Tibial nerve (tissue), 4 donors: Measurements from ENCODE around the gene BRICD5. TPM values are rescaled to one million over a fixed set of nuclear protein-coding genes. Genes with fewer than 3 reads are reported as not detected.

Experiments
- DNase-seq, 2 donors: peaks; one replicate each; pipeline ENCODE4 v3.0.0-alpha.2; 2019; ENCODE audit warnings: low spot score in 2 of 2
- H3K27ac ChIP-seq, 4 donors: fragments of 200-600 bp; sonication (generic) in 3 of 4; one replicate each; pipeline ENCODE4 v1.5.1; 2017 to 2019; ENCODE audit warnings: mild to moderate bottlenecking in 1 of 4
- H3K27me3 ChIP-seq, 2 donors: fragments of 200-600 bp; sonication (generic) in 1 of 2; one replicate each; pipeline versions ENCODE4 v1.5.1 to v1.6.0; 2017 to 2019
- H3K36me3 ChIP-seq, 3 donors: fragments of 200-600 bp; sonication (generic); one replicate each; pipeline ENCODE4 v1.5.1; 2018 to 2019
- H3K4me1 ChIP-seq, 4 donors: fragments of 200-600 bp; sonication (generic) in 3 of 4; one replicate each; pipeline ENCODE4 v1.5.1; 2017 to 2019
- H3K4me3 ChIP-seq, 4 donors: fragments of 200-600 bp; sonication (generic) in 3 of 4; one replicate each; pipeline ENCODE4 v1.5.1; 2017 to 2019; ENCODE audit warnings: mild to moderate bottlenecking in 1 of 4, moderate library complexity in 1 of 4
- H3K9me3 ChIP-seq, 4 donors: fragments of 200-600 bp; sonication (generic) in 3 of 4; one replicate each; pipeline ENCODE4 v1.5.1; 2017 to 2019
- EP300 ChIP-seq, 2 donors: sonication (generic); formaldehyde crosslinking; IDR thresholded peaks; one replicate each; pipeline ENCODE4 v1.6.1; 2017; ENCODE audit warnings: antibody characterized with exemption in 2 of 2, mild to moderate bottlenecking in 1 of 2
- POLR2A ChIP-seq, 2 donors: fragments of 450-650 bp; IDR thresholded peaks; one replicate each; pipeline ENCODE4 v1.6.1; 2017; ENCODE audit warnings: antibody characterized with exemption in 2 of 2, mild to moderate bottlenecking in 2 of 2, moderate library complexity in 2 of 2
- WGBS, 2 donors: methylation state at CpG; one replicate each; pipeline ENCODE4 v1.1.5; 2018; 5-methylcytosine and 5-hydroxymethylcytosine counted together
- total RNA-seq, 4 donors: library from RNA; depleted of rRNA; stranded (reverse); fragments of >200 nt; gene quantifications; one replicate each; pipeline ENCODE4 v1.1.0, GENCODE V29; 2016
- TF ChIP-seq, protein P1 (sequence below), 5 experiments: fragments of 200-600 bp in 3 of 5; fragments of 450-650 bp in 2 of 5; sonication (generic) in 3 of 5; IDR thresholded peaks; one replicate each; pipeline ENCODE4 v1.5.1; 2016 to 2019; ENCODE audit warnings: antibody characterized with exemption in 5 of 5, mild to moderate bottlenecking in 3 of 5, moderate library complexity in 2 of 5

BRICD5 gene
- total RNA-seq, 4 donors from 2014 or later, result 19.8 to 203 (median 24.4) TPM

GRCh38 chr16:2236337-2237101 lies 25.9 kb upstream of the BRICD5 start, which contains the start of gene DNASE1L2:
TSS of gene DNASE1L2 (plus strand) at chr16:2236444. CDS start at chr16:2236817, 373 bp downstream.
- peaks cover 0 to 17% of the 10 kb centered on the region in 2 donors for H3K27me3 ChIP-seq
- H3K4me1 ChIP-seq, result peaks cover 0 to 28% (median 22%) of the 10 kb centered on the region in 4 donors
- H3K36me3 ChIP-seq, result peaks cover 6 to 76% (median 21%) of the 10 kb centered on the region in 3 donors
- DNase-seq, result no peak
- H3K4me3 ChIP-seq, result peak within 1 kb of the TSS in 2 of 4 donors; percentile 0 to 35
- H3K27ac ChIP-seq, result peak within 1 kb of the TSS in 2 of 4 donors; percentile 40 to 48
- TF ChIP-seq EP300 (IDR thresholded peaks at IDR 0.05), result peak in 1 of 2 donors; percentile 22
- TF ChIP-seq, protein P1, sequence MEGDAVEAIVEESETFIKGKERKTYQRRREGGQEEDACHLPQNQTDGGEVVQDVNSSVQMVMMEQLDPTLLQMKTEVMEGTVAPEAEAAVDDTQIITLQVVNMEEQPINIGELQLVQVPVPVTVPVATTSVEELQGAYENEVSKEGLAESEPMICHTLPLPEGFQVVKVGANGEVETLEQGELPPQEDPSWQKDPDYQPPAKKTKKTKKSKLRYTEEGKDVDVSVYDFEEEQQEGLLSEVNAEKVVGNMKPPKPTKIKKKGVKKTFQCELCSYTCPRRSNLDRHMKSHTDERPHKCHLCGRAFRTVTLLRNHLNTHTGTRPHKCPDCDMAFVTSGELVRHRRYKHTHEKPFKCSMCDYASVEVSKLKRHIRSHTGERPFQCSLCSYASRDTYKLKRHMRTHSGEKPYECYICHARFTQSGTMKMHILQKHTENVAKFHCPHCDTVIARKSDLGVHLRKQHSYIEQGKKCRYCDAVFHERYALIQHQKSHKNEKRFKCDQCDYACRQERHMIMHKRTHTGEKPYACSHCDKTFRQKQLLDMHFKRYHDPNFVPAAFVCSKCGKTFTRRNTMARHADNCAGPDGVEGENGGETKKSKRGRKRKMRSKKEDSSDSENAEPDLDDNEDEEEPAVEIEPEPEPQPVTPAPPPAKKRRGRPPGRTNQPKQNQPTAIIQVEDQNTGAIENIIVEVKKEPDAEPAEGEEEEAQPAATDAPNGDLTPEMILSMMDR (IDR thresholded peaks at IDR 0.05), result no peak
- 4 to 15% methylated on average over 11 to 33 of the region's 64 CpGs for WGBS, 2 donors
- no peaks in the 10 kb centered on the region for H3K9me3 ChIP-seq

- TF ChIP-seq POLR2A (IDR thresholded peaks at IDR 0.05) (no peak), EP300 (IDR thresholded peaks at IDR 0.05) (no peak)
- TF ChIP-seq, protein P1 (IDR thresholded peaks at IDR 0.05), result no peak
- H3K36me3 ChIP-seq, result peaks cover 6 to 76% (median 22%) of the 10 kb centered on the region in 3 donors
Observed at GRCh38 chr16:2235695-2236336, 25.2 kb upstream of the BRICD5 start.

GRCh38 chr16:2235234-2235651 lies 24.6 kb upstream of the BRICD5 start:
- no peaks in the 10 kb centered on the region for H3K9me3 ChIP-seq
- H3K4me1 ChIP-seq, result peaks cover 0 to 28% (median 22%) of the 10 kb centered on the region in 4 donors
- no peak for DNase-seq
- 85 to 91% methylated on average over 23 to 24 of the region's 28 CpGs for WGBS, 2 donors
- no peak for TF ChIP-seq EP300 (IDR thresholded peaks at IDR 0.05)
- no peak for TF ChIP-seq POLR2A (IDR thresholded peaks at IDR 0.05)
- TF ChIP-seq, protein P1 (IDR thresholded peaks at IDR 0.05), result no peak
- peaks cover 0 to 17% of the 10 kb centered on the region in 2 donors for H3K27me3 ChIP-seq
- H3K4me3 ChIP-seq, result no peak overlapping the region
- H3K36me3 ChIP-seq, result peaks cover 6 to 76% (median 22%) of the 10 kb centered on the region in 3 donors
- H3K27ac ChIP-seq, result no peak overlapping the region

More at GRCh38 chr16:2235695-2236336, 25.2 kb upstream of the BRICD5 start:
- H3K27me3 ChIP-seq, result peaks cover 0 to 17% of the 10 kb centered on the region in 2 donors
- DNase-seq, result no peak
- H3K4me1 ChIP-seq, result peaks cover 0 to 28% (median 22%) of the 10 kb centered on the region in 4 donors
- H3K27ac ChIP-seq, result peak overlapping the region in 2 of 4 donors; percentile 40 to 48
- H3K9me3 ChIP-seq, result no peaks in the 10 kb centered on the region
- 74% methylated on average over 10 of the region's 19 CpGs; no CpG with 5 or more reads in 1 of the 2 donors for WGBS, 2 donors
- no peak overlapping the region for H3K4me3 ChIP-seq

- H3K27me3 ChIP-seq, result peaks cover 0 to 17% of the 10 kb centered on the region in 2 donors
- peaks cover 0 to 28% (median 22%) of the 10 kb centered on the region in 4 donors for H3K4me1 ChIP-seq
- WGBS, 2 donors, result 92 to 100% methylated on average over 2 to 8 of the region's 18 CpGs
- no peaks in the 10 kb centered on the region for H3K9me3 ChIP-seq
- no peak overlapping the region for H3K27ac ChIP-seq
- H3K4me3 ChIP-seq, result no peak overlapping the region
- no peak for DNase-seq
- TF ChIP-seq EP300 (IDR thresholded peaks at IDR 0.05) (no peak), POLR2A (IDR thresholded peaks at IDR 0.05) (no peak)
- TF ChIP-seq, protein P1 (IDR thresholded peaks at IDR 0.05), result no peak
- H3K36me3 ChIP-seq, result peaks cover 6 to 78% (median 24%) of the 10 kb centered on the region in 3 donors
Observed at GRCh38 chr16:2234813-2235170, 24.1 kb upstream of the BRICD5 start.
